PC-9 (cell line): ENCODE measurements around the gene ZDHHC16. TPM values are rescaled to one million over a fixed set of nuclear protein-coding genes. Genes with fewer than 3 reads are reported as not detected.

Experiments used
- BruUV-seq: library from RNA; stranded (reverse); fragments of 400-500 nt; replicated peaks from 2 replicates; lab custom pipeline; 2021; lab: Mats Ljungman, UMichigan
- CTCF ChIA-PET: fragments of 300-600 bp; sonication (Branson Sonifier 250); formaldehyde crosslinking; loops from one replicate; lab custom pipeline; 2022; ENCODE audit warnings: antibody characterized with exemption; lab: Charles Lee
- POLR2A ChIA-PET: fragments of 300-600 bp; sonication (Branson Sonifier 250); formaldehyde crosslinking; loops from one replicate; lab custom pipeline; 2022; ENCODE audit warnings: antibody characterized with exemption; ENCODE audit not compliant: unreplicated experiment; lab: Charles Lee
- DNase-seq, 2 experiments: peaks; one replicate each; pipeline versions ENCODE4 v3.0.0 to v3.0.0-alpha.2; 2015 to 2022; ENCODE audit warnings: mixed read lengths in 1 of 2
- H2AFZ ChIP-seq: fragments of 200-600 bp; sonication (generic); 2 replicates; pipeline ENCODE4 v1.8.1; 2017; ENCODE audit warnings: antibody characterized with exemption
- H3F3A ChIP-seq: fragments of 200-600 bp; sonication (generic); 2 replicates; pipeline ENCODE4 v1.8.1; 2017; ENCODE audit warnings: antibody characterized with exemption, mild to moderate bottlenecking, low read depth; ENCODE audit not compliant: insufficient read depth
- H3K27ac ChIP-seq: fragments of 200-600 bp; sonication (generic); 2 replicates; pipeline ENCODE4 v1.6.1; 2016; ENCODE audit warnings: mixed run types
- H3K27me3 ChIP-seq: fragments of 200-600 bp; sonication (generic); 2 replicates; pipeline ENCODE4 v1.6.1; 2016; ENCODE audit warnings: low read depth, mixed run types; ENCODE audit not compliant: insufficient read depth
- H3K36me3 ChIP-seq: fragments of 200-600 bp; sonication (generic); 2 replicates; pipeline ENCODE4 v1.6.1; 2016; ENCODE audit warnings: low read depth, mixed run types
- H3K4me1 ChIP-seq: fragments of 200-600 bp; sonication (generic); replicated peaks from 2 replicates; pipeline ENCODE4 v1.6.1; 2016; ENCODE audit warnings: mixed run types; ENCODE audit not compliant: insufficient read depth
- H3K4me2 ChIP-seq: fragments of 200-600 bp; sonication (generic); 2 replicates; pipeline ENCODE4 v1.6.1; 2017; ENCODE audit warnings: mixed run types
- H3K4me3 ChIP-seq: fragments of 200-600 bp; sonication (generic); 2 replicates; pipeline ENCODE4 v1.6.1; 2016; ENCODE audit warnings: mixed run types
- H3K79me2 ChIP-seq: fragments of 200-600 bp; sonication (generic); 2 replicates; pipeline ENCODE4 v1.6.1; 2017; ENCODE audit warnings: low read depth, mixed run types
- H3K9me2 ChIP-seq: fragments of 200-600 bp; sonication (generic); 2 replicates; pipeline ENCODE4 v1.8.1; 2017; ENCODE audit warnings: mild to moderate bottlenecking; ENCODE audit not compliant: insufficient read depth
- H3K9me3 ChIP-seq: fragments of 200-600 bp; sonication (generic); 2 replicates; pipeline ENCODE4 v1.8.1; 2016; ENCODE audit warnings: low read depth; ENCODE audit not compliant: insufficient read depth
- H4K20me1 ChIP-seq: fragments of 200-600 bp; sonication (generic); 2 replicates; pipeline ENCODE4 v1.8.1; 2017; ENCODE audit not compliant: insufficient read depth
- EZH2 ChIP-seq: fragments of 200-600 bp; sonication (generic); IDR thresholded peaks from 2 replicates; pipeline ENCODE4 v1.8.0; 2017; ENCODE audit warnings: antibody characterized with exemption, low read depth
- intact Hi-C: fragments of 100-400 bp; cut with micrococcal nuclease; formaldehyde crosslinking; loops from one replicate; pipeline ENCODE4 v1.10.0; 2022; ENCODE audit not compliant: unreplicated experiment
- total RNA-seq: library from RNA; stranded (reverse); gene quantifications from 2 replicates; pipeline ENCODE4 v1.2.3, GENCODE V29; 2021
- TF ChIP-seq, protein P1 (sequence below): fragments of 200-600 bp; sonication (generic); conservative IDR thresholded peaks from 2 replicates; pipeline ENCODE4 v1.6.1; 2017; ENCODE audit warnings: mixed run types, antibody characterized with exemption, mild to moderate bottlenecking, moderate library complexity

The ZDHHC16 gene
- total RNA-seq, 1 experiment from 2014 or later, result 29.6 TPM

DNA sequence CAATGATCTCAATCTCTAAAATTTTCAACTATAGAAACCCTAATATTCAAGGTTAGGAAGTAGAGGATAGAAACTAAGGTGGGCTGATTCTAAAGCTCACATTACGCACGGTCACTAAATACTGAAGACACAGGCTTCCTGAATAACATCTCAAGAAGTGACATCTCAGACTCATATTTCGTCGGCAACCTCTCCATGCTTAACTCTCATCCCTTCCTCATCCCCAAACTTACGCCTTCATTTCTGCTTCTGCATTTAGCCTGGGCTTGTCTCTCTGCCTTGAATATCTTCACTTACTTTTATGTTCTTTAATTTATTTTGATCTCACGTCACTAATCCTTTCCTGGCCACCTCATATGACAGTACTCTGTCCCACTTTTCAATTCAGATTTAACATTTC is 10.8 kb upstream of the ZDHHC16 start:
- no peaks in the 10 kb centered on the region; the same call in 1 of the 2 replicates for H4K20me1 ChIP-seq
- no peak overlapping the region for H2AFZ ChIP-seq
- no peaks in the 10 kb centered on the region for H3K27me3 ChIP-seq
- H3F3A ChIP-seq, result peaks cover 27% of the 10 kb centered on the region
- H3K9me3 ChIP-seq, result no peaks in the 10 kb centered on the region
- no TSS peak for BruUV-seq
- no peak for DNase-seq
- no peaks in the 10 kb centered on the region for H3K9me2 ChIP-seq
- no peak for TF ChIP-seq EZH2
- intact Hi-C loops, result no loop called here
- H3K79me2 ChIP-seq, result peaks cover under 1% of the 10 kb centered on the region
- H3K4me1 ChIP-seq, result no peaks in the 10 kb centered on the region
- H3K36me3 ChIP-seq, result no peaks in the 10 kb centered on the region
- CTCF ChIA-PET, result no interaction called here
- H3K27ac ChIP-seq, result no peak overlapping the region
- H3K4me3 ChIP-seq, result no peak overlapping the region
- POLR2A ChIA-PET, result no interaction called here
- H3K4me2 ChIP-seq, result no peak overlapping the region

GRCh38 chr10:97442277-97442676 is 3.7 kb upstream of the ZDHHC16 start:
- DNase-seq, result no peak
- Histone ChIP-seq H3K27ac (no peak overlapping the region), H3K27me3 (no peaks in the 10 kb centered on the region), H3K4me2 (no peak overlapping the region), H3K4me3 (no peak overlapping the region), H3K9me2 (no peaks in the 10 kb centered on the region), H3K79me2 (peaks cover 22% of the 10 kb centered on the region), H3K9me3 (no peaks in the 10 kb centered on the region), H4K20me1 (no peaks in the 10 kb centered on the region), H3F3A (no peaks in the 10 kb centered on the region), H3K36me3 (no peaks in the 10 kb centered on the region), H2AFZ (no peak overlapping the region), H3K4me1 (peaks cover 14% of the 10 kb centered on the region)
- no TSS peak for BruUV-seq
- TF ChIP-seq, protein P1, sequence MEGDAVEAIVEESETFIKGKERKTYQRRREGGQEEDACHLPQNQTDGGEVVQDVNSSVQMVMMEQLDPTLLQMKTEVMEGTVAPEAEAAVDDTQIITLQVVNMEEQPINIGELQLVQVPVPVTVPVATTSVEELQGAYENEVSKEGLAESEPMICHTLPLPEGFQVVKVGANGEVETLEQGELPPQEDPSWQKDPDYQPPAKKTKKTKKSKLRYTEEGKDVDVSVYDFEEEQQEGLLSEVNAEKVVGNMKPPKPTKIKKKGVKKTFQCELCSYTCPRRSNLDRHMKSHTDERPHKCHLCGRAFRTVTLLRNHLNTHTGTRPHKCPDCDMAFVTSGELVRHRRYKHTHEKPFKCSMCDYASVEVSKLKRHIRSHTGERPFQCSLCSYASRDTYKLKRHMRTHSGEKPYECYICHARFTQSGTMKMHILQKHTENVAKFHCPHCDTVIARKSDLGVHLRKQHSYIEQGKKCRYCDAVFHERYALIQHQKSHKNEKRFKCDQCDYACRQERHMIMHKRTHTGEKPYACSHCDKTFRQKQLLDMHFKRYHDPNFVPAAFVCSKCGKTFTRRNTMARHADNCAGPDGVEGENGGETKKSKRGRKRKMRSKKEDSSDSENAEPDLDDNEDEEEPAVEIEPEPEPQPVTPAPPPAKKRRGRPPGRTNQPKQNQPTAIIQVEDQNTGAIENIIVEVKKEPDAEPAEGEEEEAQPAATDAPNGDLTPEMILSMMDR, result no peak
- TF ChIP-seq EZH2, result no peak
- intact Hi-C loops, result no loop called here
- ChIA-PET POLR2A (interaction anchor here (0.6 kb wide), 1 partner anchor 19 kb away, joined by 11 read pairs; no protein-coding TSS in a partner anchor), CTCF (no interaction called here)

- TF ChIP-seq EZH2, result no peak
- TF ChIP-seq, protein P1, result no peak
- Histone ChIP-seq H4K20me1 (no peaks in the 10 kb centered on the region), H2AFZ (no peak overlapping the region), H3K4me1 (peaks cover 30% of the 10 kb centered on the region), H3K4me3 (no peak overlapping the region), H3K27me3 (no peaks in the 10 kb centered on the region), H3K27ac (no peak overlapping the region), H3F3A (peaks cover 3% of the 10 kb centered on the region; the same call in 1 of the 2 replicates), H3K9me2 (no peaks in the 10 kb centered on the region), H3K79me2 (peaks cover 37% of the 10 kb centered on the region), H3K9me3 (no peaks in the 10 kb centered on the region), H3K36me3 (no peaks in the 10 kb centered on the region), H3K4me2 (peak overlapping the region; percentile 85; the same call in 1 of the 2 replicates)
- ChIA-PET POLR2A (no interaction called here), CTCF (no interaction called here)
- DNase-seq, result no peak
- intact Hi-C loops, result no loop called here
- no TSS peak for BruUV-seq
These were observed 1.8 kb upstream of the ZDHHC16 start for GRCh38 chr10:97444212-97444611.

GRCh38 chr10:97445357-97445721 is 636 bp upstream of the ZDHHC16 start:
- Histone ChIP-seq H3K9me2 (no peaks in the 10 kb centered on the region), H3K9me3 (no peaks in the 10 kb centered on the region), H2AFZ (peak overlapping the region; percentile 99), H3K27ac (no peak overlapping the region), H3K36me3 (no peaks in the 10 kb centered on the region), H3K4me2 (peak overlapping the region; percentile 85), H4K20me1 (no peaks in the 10 kb centered on the region), H3K4me1 (peaks cover 30% of the 10 kb centered on the region), H3K4me3 (peak overlapping the region; percentile 97), H3F3A (peaks cover 3% of the 10 kb centered on the region; the same call in 1 of the 2 replicates), H3K79me2 (peaks cover 44% of the 10 kb centered on the region), H3K27me3 (no peaks in the 10 kb centered on the region)
- ChIA-PET POLR2A (interaction anchor here (0.6 kb wide), 1 partner anchor 195 kb away, joined by 6 read pairs; the partner anchor contains the start of gene PI4K2A), CTCF (no interaction called here)
- DNase-seq, result no peak
- TF ChIP-seq, protein P1, result no peak
- no peak for TF ChIP-seq EZH2
- intact Hi-C loops, result loop anchor here (5.0 kb wide), 2 partner anchors 38 to 113 kb away; partner anchors contain the start of gene FRAT2
- BruUV-seq, result no TSS peak
